Measurements from ENCODE around the gene CTSH.
"Not testable (repeated sequence)": the region's sequence is repeated elsewhere in the genome, so short reads cannot be mapped to it uniquely, and the experiment has no call there.

Gene CTSH

GRCh38 chr15:78921517-78921916 is 23.3 kb downstream of the CTSH start:
- DNase-seq, result no peak

DNA sequence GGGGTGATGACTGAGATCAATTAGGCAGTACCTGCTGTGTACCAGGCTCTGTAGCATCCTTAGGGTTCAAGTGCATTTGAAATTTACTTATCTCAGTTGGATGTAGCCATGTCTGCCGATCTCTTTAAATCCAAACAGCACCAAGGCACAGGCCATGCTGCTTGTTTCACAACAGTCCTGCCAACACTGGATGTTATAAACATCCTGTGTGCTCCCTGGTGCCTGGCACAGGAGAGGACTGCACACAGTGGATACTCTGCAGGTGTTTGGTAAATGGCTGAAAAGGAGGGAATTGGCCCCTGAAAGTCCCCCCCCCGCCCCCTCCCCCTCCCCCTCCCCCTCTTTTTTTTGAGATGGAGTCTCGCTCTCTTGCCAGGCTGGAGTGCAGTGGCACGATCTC is 27.0 kb downstream of the CTSH start:
- no peak for DNase-seq

DNA sequence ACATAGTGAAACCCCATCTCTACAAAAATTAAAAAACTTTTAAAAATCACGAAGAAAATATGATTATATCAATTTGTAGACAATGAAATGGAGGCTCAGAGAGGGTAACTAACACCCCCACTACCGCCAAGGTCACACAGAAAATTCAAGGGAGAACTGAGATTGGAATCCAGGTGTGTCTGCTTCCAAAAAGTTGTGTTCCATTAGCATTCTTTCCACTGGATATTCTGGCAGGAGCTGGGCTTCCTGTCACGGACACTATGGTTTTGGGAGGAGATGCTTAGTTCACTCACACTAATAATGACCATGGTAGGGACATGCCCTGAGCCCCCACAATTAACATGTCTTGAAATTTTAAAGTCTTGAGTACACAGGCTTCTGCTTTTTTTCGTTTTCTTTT is 28.8 kb downstream of the CTSH start:
- no peak for DNase-seq

GRCh38 chr15:78915341-78916087 is 29.3 kb downstream of the CTSH start:
- DNase-seq, result no peak

GRCh38 chr15:78914027-78914764 is 30.6 kb downstream of the CTSH start:
- no peak for DNase-seq

DNA sequence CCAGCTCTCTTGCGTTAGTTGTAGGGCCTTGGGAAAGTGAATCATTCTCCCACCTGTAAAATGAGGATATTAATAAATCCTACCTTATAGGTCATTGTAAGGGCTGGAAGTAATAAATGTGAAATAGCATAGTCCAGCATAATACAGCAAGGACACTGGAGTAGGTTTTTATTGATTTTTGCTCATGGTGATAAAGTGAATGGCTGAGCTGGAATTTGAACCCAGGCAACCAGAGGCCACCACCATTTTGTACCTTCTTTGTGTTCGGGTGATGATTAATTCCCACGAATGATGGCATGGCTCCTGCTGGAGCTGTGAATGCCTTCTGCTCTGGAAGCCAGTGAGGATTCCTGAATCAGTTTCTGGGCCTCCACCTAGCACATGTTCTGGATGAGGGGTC is 31.8 kb downstream of the CTSH start:
- DNase-seq, result no peak

GRCh38 chr15:78912316-78912715 is 32.5 kb downstream of the CTSH start:
- no peak for DNase-seq

GRCh38 chr15:78910271-78910670 is 34.6 kb downstream of the CTSH start:
- DNase-seq, result no peak

DNA sequence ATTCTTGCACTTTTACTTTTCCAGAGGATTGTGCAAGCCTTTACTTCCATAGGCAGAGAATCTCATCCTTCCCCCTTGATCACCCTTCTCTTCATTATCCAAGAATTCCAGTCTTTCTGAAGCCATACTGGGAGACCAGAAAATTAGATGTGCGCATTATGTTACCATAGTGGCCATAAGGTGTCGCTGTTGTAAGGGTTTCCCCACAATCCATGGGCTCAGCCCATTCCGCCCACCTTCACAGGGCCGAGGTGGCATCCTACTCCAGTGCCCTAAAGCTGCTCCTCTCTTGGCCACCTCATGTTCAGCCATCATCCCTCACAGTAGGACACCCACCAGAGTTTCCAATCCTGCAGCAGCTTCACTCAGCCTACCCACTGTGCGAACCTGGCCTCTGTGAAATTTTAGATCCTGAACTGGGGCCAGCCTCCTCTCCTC is 35.0 kb downstream of the CTSH start:
- no peak for DNase-seq

DNA sequence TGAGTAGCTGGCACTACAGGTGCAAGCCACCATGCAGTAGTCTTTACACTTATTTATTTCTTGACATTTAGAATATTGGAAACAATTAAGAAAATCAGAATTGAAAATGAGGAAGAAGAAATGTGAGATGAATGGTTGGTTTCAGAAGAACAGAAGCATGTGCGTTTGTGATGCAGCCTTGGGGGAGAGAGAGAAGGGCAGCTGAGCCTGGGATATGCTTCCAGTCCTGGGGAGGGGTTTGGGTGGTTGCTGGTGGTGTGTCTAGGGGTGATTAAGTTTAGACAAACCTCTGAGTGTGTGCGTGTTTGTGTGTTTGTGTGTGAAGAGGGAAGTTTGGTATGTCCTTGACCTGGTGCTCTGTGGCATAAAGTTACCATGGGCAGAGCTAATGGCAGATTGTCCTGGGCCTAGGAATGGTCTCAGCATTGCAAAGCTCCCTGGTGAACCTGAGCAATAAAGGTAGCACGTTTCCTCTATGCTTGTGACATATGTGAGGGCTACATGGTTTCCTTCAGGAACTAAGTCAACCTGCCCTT is 35.6 kb downstream of the CTSH start:
- no peak for DNase-seq

DNA sequence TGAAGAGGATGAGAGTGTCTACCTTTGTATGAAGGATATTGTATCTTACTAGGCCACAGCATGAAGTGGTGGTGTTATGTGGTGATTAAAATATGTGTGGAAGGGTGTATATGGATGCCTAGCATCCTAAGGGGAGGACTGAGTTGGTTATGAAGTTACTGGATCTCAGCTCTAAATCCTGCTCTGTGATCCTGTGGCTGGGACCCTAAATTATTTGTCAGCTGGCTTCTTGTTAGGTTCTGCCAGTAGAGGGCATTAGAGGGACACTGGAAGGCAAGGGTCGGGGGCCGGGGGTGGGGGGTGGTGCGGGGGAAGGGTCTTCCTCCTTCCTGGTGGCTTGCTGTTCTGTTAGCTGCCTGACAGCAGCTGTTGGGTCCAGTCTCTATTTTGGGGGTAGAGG is 37.3 kb downstream of the CTSH start:
- DNase-seq, result no peak

DNA sequence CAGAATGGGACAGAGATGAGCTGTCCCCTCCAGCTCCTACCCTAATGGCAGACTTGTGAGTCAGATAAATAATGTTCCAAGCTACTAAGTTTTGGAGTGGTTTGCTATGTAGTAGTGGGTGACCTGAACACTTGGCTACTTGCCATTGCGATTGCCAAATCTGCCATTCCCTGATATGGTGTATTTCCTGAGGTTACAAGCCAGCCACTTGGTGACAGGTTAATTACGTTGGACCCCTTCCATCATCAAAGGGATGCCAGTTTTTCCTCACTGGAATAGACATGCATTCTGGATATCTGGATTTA is 38.6 kb downstream of the CTSH start:
- DNase-seq, result no peak

- no peak for DNase-seq
Observed at GRCh38 chr15:78904599-78905358, 40.1 kb downstream of the CTSH start.

GRCh38 chr15:78902281-78903032 is 42.4 kb downstream of the CTSH start:
- not testable (repeated sequence) for DNase-seq

DNA sequence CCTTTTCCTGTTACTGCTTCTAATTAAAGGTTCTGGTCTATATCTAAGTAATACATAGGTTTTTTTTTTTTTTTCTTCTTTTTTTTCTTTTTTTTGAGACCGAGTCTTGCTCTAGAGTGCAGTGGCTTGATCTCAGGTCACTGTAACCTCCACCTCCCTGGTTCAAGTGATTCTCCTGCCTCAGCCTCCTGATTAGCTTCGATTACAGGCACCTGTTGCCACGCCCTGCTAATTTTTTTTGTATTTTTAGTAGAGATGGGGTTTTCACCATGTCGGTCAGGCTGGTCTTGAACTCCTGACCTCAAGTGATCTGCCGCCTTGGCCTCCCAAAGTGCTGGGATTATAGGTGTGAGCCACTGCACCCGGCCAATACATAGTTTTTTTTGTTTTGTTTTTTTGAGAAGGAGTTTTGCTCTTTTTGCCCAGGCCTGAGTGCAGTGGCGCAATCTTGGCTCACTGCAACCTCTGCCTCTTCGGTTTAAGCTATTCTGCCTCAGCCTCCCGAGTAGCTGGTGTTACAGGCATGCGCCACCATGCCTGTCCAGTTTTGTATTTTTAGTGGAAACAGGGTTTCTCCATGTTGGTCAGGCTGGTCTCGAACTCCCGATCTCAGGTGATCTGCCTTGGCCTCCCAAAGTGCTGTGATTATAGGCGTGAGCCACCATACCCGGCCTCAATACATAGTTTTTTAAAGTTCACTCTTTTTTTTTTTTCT is 43.9 kb downstream of the CTSH start:
- not testable (repeated sequence) for DNase-seq

DNA sequence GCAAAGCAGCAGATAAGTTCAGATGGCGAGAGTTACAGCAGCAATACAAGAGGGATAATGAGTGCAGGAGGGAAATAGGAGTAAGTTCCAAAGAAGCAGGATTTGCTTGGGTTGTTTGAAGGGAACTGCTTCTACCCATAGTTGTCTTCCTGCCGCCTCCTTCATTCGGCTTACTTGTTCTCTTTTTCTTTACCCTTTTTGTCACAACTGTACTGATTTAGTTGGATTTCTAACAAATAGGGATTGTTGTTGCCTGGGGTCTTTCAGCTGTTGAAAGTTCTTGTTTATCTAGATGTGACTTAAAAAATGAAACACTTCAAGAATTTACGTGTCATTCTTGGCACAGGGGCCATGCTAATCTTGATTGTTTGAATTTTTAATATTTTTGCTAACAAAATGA is 46.3 kb downstream of the CTSH start:
- DNase-seq, result no peak

GRCh38 chr15:78895471-78895870 is 49.4 kb downstream of the CTSH start:
- DNase-seq, result no peak

GRCh38 chr15:78893538-78893937 is 51.3 kb downstream of the CTSH start:
- no peak for DNase-seq

- no peak for DNase-seq
Observed at GRCh38 chr15:78889000-78889399, 55.8 kb downstream of the CTSH start.

GRCh38 chr15:78881681-78882080 is 63.2 kb downstream of the CTSH start:
- DNase-seq, result no peak

DNA sequence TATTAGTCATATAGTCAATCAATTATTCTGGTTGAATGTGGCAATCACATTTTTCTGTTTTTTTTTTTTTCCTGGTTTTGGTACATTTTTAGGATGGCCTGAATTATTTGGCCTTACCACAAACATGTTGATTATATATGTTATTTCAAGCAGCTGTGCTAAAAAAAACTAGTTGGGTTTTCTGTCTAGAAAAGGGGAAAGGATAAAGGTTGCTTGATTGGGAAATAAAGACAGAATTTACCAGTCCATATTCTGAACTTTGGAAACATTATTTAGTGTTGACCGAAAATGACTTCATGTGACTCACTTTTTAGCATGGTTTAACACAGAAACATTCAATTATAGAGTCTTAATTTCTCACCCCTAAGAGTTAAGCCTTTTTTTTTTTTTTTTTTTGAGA is 64.0 kb downstream of the CTSH start:
- DNase-seq, result no peak

- DNase-seq, result no peak
Observed at GRCh38 chr15:78880242-78880533, 64.7 kb downstream of the CTSH start.

All from NCI-H510A treated with DMSO at 0.1 percent for 48 hours (cell line).